Fibroblast of the aortic adventitia (primary cell): ENCODE measurements around the gene ABCG2. TPM values are rescaled to one million over a fixed set of nuclear protein-coding genes. Genes with fewer than 3 reads are reported as not detected.

Experiments
- DNase-seq: peaks from one replicate; pipeline ENCODE4 v3.0.0-alpha.2; 2010; ENCODE audit warnings: low read depth
- H3K4me3 ChIP-seq: 2 replicates; pipeline ENCODE4 v1.5.1; 2011; ENCODE audit warnings: low read depth, mild to moderate bottlenecking, control low read depth, low read length, moderate library complexity
- CTCF ChIP-seq: IDR thresholded peaks from 2 replicates; pipeline ENCODE4 v1.5.1; 2011; ENCODE audit warnings: mild to moderate bottlenecking, low read length, control low read depth, inconsistent platforms; ENCODE audit not compliant: insufficient read depth
- total RNA-seq: library from RNA; depleted of rRNA; stranded (reverse); fragments of >200 nt; gene quantifications from 2 replicates; pipeline ENCODE4 v1.2.3, GENCODE V29; 2012; ENCODE audit warnings: low replicate concordance

ABCG2 gene
- total RNA-seq, 1 donor, result 7.0 TPM

DNA sequence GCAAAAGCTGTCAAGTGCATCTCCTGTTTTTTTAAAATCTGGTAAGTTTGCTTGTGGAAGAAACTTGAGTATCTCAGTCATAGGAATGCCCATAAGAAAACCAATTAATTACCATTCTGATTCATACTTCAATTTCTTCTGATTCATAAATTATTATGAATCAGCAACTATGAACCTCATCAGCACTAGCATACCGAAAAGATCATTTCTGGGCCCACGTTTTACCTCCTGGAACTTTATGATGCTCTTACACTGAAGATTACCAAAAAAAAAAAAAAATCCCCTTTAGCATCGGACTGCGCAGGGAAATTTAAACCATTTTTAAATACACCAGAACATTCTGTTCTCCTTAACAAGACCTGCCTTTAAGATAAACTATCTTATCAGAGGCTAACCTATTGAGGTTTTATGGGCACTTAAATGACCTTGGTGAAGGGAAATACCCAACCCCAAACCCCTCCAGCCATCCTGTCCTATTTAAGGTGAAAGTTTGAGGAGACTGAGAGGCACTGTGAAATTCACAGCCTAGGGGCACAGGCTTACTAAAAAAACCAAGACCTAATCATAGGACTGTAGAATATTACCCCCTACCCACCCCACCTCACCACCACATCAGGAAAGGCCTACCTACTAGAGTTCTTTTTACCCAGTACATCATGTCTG, 38.2 kb upstream of the ABCG2 start:
- H3K4me3 ChIP-seq, result no peak overlapping the region
- no peak for DNase-seq
- TF ChIP-seq CTCF, result no peak

DNA sequence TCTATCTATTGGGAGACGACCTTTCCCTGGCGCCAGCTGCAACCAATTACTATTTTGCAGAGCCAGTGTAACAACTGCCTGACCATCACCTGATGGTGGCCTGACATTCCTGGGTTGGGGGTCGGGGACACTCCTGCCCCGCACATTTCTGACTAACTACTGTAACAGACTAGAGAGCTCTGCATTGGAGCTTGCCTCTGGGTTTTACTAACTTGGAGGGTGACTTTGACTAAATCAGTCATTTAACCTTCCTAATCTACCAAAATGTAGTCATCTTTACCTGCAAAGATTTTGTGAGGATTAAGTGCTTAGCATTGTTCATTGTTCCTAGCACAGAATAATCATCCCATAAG, 37.5 kb upstream of the ABCG2 start:
- no peak overlapping the region for H3K4me3 ChIP-seq
- no peak for TF ChIP-seq CTCF
- no peak for DNase-seq

DNA sequence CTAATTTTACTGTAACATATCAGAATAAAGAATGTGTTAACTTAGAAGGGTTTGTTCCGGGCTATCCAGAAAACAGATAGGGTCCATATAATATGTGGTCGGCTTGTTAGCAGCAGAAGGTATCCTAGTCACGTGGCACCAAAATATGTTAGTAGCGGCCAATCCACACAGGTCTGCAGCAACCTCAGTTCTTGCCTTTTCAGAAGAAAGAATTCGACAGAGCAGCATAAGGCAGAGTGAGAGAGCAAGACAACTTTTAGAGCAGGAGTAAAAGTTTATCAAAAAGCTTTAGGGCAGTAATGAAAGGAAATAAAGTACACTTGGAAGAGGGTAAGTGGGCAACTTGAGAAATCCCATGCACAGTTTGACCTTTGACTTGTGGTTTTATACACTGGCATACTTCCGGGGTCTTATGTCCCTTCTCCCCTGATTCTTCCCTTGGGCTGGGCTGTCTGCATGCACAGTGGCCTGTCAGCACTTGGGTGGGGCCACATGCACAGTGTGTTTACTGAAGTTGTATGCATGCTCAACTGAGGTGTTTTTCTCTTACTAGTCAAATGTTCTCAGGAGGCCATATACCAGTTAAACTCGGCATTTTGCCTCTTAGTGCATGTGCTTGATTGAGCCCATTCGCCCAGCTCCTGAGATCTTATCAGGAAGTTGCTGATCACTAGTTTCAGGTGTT, 37.0 kb upstream of the ABCG2 start:
- DNase-seq, result no peak
- H3K4me3 ChIP-seq, result no peak overlapping the region
- no peak for TF ChIP-seq CTCF

DNA sequence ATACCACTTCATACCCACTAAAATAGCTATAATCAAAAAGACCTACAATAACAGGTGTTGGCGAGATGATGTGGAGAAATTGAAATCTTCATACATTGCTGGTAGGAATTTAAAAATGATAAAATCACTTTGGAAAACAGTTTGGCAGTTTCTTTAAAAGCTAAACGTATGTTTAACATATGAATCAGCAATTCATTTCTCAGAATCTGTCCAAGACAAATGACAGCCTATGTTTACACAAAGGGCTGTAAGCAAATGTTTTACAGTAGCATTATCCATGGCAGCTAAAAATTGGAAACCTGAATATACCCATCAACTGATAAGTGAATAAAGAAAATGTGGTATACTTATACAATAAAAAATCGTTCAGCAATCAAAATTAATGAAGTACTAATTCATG, 33.0 kb upstream of the ABCG2 start:
- no peak overlapping the region for H3K4me3 ChIP-seq
- no peak for TF ChIP-seq CTCF
- DNase-seq, result no peak

DNA sequence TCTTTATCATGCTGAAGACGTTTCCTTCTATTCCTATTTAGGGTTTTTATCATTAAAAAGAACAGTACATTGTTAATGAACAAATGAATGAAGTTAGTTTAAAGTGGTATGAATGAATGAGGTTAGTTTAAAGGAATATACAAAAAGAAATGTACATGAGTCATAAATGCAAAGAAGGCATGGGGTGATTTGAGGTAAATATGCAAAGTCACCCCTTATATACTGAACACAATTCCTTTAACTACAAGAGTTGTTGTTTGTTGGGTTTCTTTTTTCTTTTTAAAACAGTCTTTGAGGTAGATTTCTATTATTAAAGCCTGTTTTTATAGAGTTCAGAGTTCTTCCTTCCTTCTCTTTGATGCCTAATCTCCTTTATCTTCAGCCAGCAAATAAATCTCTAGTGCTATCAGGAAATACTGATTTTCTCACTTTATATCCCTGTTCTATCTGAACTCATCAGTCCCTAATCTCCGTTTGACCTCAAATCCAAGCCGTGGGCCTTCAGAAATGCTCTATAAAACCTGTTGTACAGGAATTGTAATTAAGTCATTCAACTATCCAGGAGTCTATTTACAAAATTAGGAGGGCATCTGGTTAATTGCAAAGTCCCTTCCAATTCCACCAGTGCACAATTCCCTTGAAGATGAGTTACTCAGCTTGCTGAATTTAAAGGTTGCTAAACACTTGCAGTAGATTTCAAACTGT, 31.6 kb upstream of the ABCG2 start:
- no peak for TF ChIP-seq CTCF
- DNase-seq, result no peak
- H3K4me3 ChIP-seq, result no peak overlapping the region

DNA sequence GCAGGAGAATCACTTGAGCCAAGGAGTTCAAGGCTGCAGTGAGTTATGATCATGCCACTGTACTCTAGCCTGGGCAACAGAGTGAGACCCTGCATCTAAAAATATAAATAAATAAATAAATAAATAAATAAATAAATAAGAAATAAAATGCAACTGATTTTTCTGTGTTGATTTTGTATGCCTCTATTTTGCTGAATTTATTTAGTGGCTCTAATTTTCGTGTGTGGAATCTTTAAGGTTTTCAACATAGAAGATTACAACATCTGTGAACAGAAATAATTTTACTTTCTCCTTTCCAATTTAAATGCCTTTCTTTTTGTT, 30.9 kb upstream of the ABCG2 start:
- DNase-seq, result no peak
- TF ChIP-seq CTCF, result no peak
- H3K4me3 ChIP-seq, result no peak overlapping the region
